H1 (cell line): ENCODE measurements around the gene USP1. TPM values are rescaled to one million over a fixed set of nuclear protein-coding genes. Genes with fewer than 3 reads are reported as not detected.
A peak's percentile ranks its signal among the peaks of the same experiment; 100 is the strongest.

Experiments
- CTCF ChIA-PET: fragments of 300-600 bp; sonication (Branson Sonifier 250); formaldehyde crosslinking; loops from one replicate; lab custom pipeline; 2021; ENCODE audit not compliant: partially characterized antibody; lab: Charles Lee
- POLR2A ChIA-PET: fragments of 300-600 bp; sonication (Branson Sonifier 250); formaldehyde crosslinking; loops from one replicate; lab custom pipeline; 2021; ENCODE audit warnings: inconsistent platforms; ENCODE audit not compliant: partially characterized antibody; lab: Charles Lee
- DNase-seq, 2 experiments: peaks; one replicate each; pipeline versions ENCODE4 v3.0.0 to v3.0.0-alpha.2; 2010 to 2022; ENCODE audit warnings: low spot score in 2 of 2, low read depth in 1 of 2, mixed read lengths in 1 of 2
- FAIRE-seq: peaks from 2 replicates; lab custom pipeline; 2011; peaks lifted over from hg19 to GRCh38; lab: Jason Lieb, UNC
- H2AFZ ChIP-seq: 2 replicates; pipeline ENCODE4 v1.8.1; 2012; ENCODE audit warnings: low read length, inconsistent platforms
- H2AK5ac ChIP-seq: 2 replicates; pipeline ENCODE4 v1.6.1; 2013; ENCODE audit warnings: low read depth, low read length
- H2BK120ac ChIP-seq: replicated peaks from 2 replicates; pipeline ENCODE3; 2013; ENCODE audit warnings: low read depth, low read length, inconsistent platforms
- H2BK12ac ChIP-seq: 2 replicates; pipeline ENCODE4 v1.6.1; 2013; ENCODE audit warnings: low read depth, low read length
- H2BK15ac ChIP-seq: 2 replicates; pipeline ENCODE4 v1.6.1; 2013; ENCODE audit warnings: low read length
- H2BK20ac ChIP-seq: 2 replicates; pipeline ENCODE4 v1.6.1; 2013; ENCODE audit warnings: low read length
- H2BK5ac ChIP-seq: 2 replicates; pipeline ENCODE4 v1.6.1; 2013; ENCODE audit warnings: low read depth, low read length
- H3K14ac ChIP-seq: 2 replicates; pipeline ENCODE4 v1.6.1; 2013; ENCODE audit warnings: inconsistent platforms; ENCODE audit not compliant: insufficient read length
- H3K18ac ChIP-seq: 2 replicates; pipeline ENCODE4 v1.6.1; 2013; ENCODE audit warnings: low read length; ENCODE audit errors: extremely low read depth
- H3K23ac ChIP-seq: 2 replicates; pipeline ENCODE4 v1.6.1; 2013; ENCODE audit warnings: inconsistent platforms; ENCODE audit not compliant: insufficient read length
- H3K23me2 ChIP-seq: 2 replicates; pipeline ENCODE4 v1.6.1; 2013; ENCODE audit warnings: low read depth, low read length
- H3K27ac ChIP-seq: 2 replicates; pipeline ENCODE4 v1.6.1; 2011; ENCODE audit warnings: low read depth, low read length, inconsistent platforms
- H3K27me3 ChIP-seq, 4 experiments: replicated peaks in 1 of 4; 1 replicate in 1 of 4; 2 replicates in 3 of 4; pipeline versions ENCODE4 v1.6.1 to v1.8.1; 2011 to 2013; ENCODE audit warnings: low read length in 3 of 4, mild to moderate bottlenecking in 3 of 4, inconsistent platforms in 2 of 4, mixed read lengths in 2 of 4, moderate library complexity in 1 of 4; ENCODE audit not compliant: control insufficient read depth in 3 of 4, insufficient read depth in 3 of 4; ENCODE audit errors: extremely low read depth in 1 of 4
- H3K36me3 ChIP-seq, 4 experiments: 2 replicates each; pipeline versions ENCODE4 v1.6.1 to v1.8.1; 2011 to 2013; ENCODE audit warnings: mild to moderate bottlenecking in 4 of 4, low read length in 3 of 4, moderate library complexity in 2 of 4, control low read depth in 1 of 4, inconsistent platforms in 1 of 4; ENCODE audit not compliant: insufficient read depth in 4 of 4, control insufficient read depth in 2 of 4
- H3K4ac ChIP-seq: replicated peaks from 2 replicates; pipeline ENCODE3; 2013; ENCODE audit warnings: low read length, low read depth, mixed read lengths, inconsistent platforms; ENCODE audit not compliant: insufficient read length
- H3K4me1 ChIP-seq, 4 experiments: replicated peaks in 1 of 4; 1 replicate in 1 of 4; 2 replicates in 3 of 4; pipeline versions ENCODE4 v1.6.1 to v1.8.1; 2011 to 2013; ENCODE audit warnings: low read length in 3 of 4, inconsistent platforms in 2 of 4, mixed read lengths in 1 of 4; ENCODE audit not compliant: insufficient read depth in 4 of 4, control insufficient read depth in 3 of 4
- H3K4me2 ChIP-seq, 2 experiments: 2 replicates each; pipeline versions ENCODE4 v1.6.1 to v1.8.1; 2011 to 2013; ENCODE audit warnings: low read depth in 2 of 2, low read length in 2 of 2, control low read depth in 1 of 2, inconsistent platforms in 1 of 2, mild to moderate bottlenecking in 1 of 2; ENCODE audit not compliant: insufficient read depth in 1 of 2
- H3K4me3 ChIP-seq, 4 experiments: fragments of 200-600, 300-600 bp in 1 of 4; sonication (generic), shearing (Covaris generic), sonication (Bioruptor Twin) in 1 of 4; 2 replicates each; pipeline versions ENCODE4 v1.5.1 to v1.8.1; 2011 to 2016; ENCODE audit warnings: low read length in 4 of 4, low read depth in 3 of 4, control low read depth in 2 of 4, inconsistent platforms in 2 of 4, mild to moderate bottlenecking in 2 of 4, mixed read lengths in 1 of 4, moderate library complexity in 1 of 4; ENCODE audit not compliant: insufficient read depth in 2 of 4; ENCODE audit errors: extremely low read depth in 1 of 4
- H3K56ac ChIP-seq: replicated peaks from 2 replicates; pipeline ENCODE3; 2013; ENCODE audit warnings: low read depth, mild to moderate bottlenecking, mixed read lengths, low read length, inconsistent platforms; ENCODE audit not compliant: insufficient read length
- H3K79me1 ChIP-seq: 2 replicates; pipeline ENCODE4 v1.6.1; 2013; ENCODE audit warnings: low read depth, low read length, control low read depth
- H3K79me2 ChIP-seq, 2 experiments: 2 replicates each; pipeline versions ENCODE4 v1.6.1 to v1.8.1; 2012 to 2013; ENCODE audit warnings: low read length in 2 of 2, mild to moderate bottlenecking in 2 of 2, inconsistent platforms in 1 of 2; ENCODE audit not compliant: insufficient read depth in 2 of 2, control insufficient read depth in 1 of 2
- H3K9ac ChIP-seq, 4 experiments: replicated peaks in 1 of 4; 1 replicate in 1 of 4; 2 replicates in 3 of 4; pipeline versions ENCODE4 v1.6.1 to v1.8.1; 2011 to 2013; ENCODE audit warnings: low read depth in 3 of 4, low read length in 3 of 4, control low read depth in 2 of 4, mild to moderate bottlenecking in 2 of 4, moderate library complexity in 2 of 4, inconsistent platforms in 1 of 4; ENCODE audit errors: extremely low read depth in 1 of 4
- H3K9me3 ChIP-seq, 2 experiments: 2 replicates each; pipeline versions ENCODE4 v1.6.1 to v1.8.1; 2012 to 2013; ENCODE audit warnings: mild to moderate bottlenecking in 2 of 2, moderate library complexity in 2 of 2, control low read depth in 1 of 2, inconsistent platforms in 1 of 2, low read depth in 1 of 2, low read length in 1 of 2, mixed read lengths in 1 of 2; ENCODE audit not compliant: insufficient read depth in 2 of 2
- H4K20me1 ChIP-seq, 2 experiments: replicated peaks in 1 of 2; 2 replicates each; pipeline versions ENCODE3 to v1.8.1; 2011 to 2013; ENCODE audit warnings: inconsistent platforms in 2 of 2, low read length in 2 of 2, mild to moderate bottlenecking in 1 of 2; ENCODE audit not compliant: insufficient read depth in 2 of 2, control insufficient read depth in 1 of 2
- H4K5ac ChIP-seq: 2 replicates; pipeline ENCODE4 v1.6.1; 2013; ENCODE audit warnings: low read length, low read depth, mixed read lengths, inconsistent platforms; ENCODE audit not compliant: insufficient read length
- H4K8ac ChIP-seq: 2 replicates; pipeline ENCODE4 v1.8.0; 2013; ENCODE audit warnings: mild to moderate bottlenecking, moderate library complexity, low read length, inconsistent platforms; ENCODE audit not compliant: insufficient read depth; ENCODE audit errors: extremely low read depth
- H4K91ac ChIP-seq: replicated peaks from 2 replicates; pipeline ENCODE3; 2013; ENCODE audit warnings: low read length, mixed read lengths, inconsistent platforms; ENCODE audit not compliant: insufficient read length
- BRCA1 ChIP-seq: IDR thresholded peaks from 2 replicates; pipeline ENCODE4 v1.6.1; 2012; ENCODE audit warnings: low read depth, low read length, improper control_type of control experiment
- CTBP2 ChIP-seq: IDR thresholded peaks from 2 replicates; pipeline ENCODE4 v1.7.0; 2011; ENCODE audit warnings: borderline replicate concordance, mild to moderate bottlenecking, moderate library complexity, mixed read lengths, low read length; ENCODE audit not compliant: insufficient read depth, insufficient read length
- HDAC6 ChIP-seq: IDR thresholded peaks from one replicate; pipeline ENCODE4 v1.7.1; 2012; ENCODE audit warnings: low read depth, mild to moderate bottlenecking, inconsistent platforms, low read length, moderate library complexity
- NANOG ChIP-seq: IDR thresholded peaks from 2 replicates; pipeline ENCODE4 v1.6.1; 2011; ENCODE audit warnings: low read length, low read depth, mild to moderate bottlenecking, inconsistent platforms; ENCODE audit not compliant: insufficient read depth, poor library complexity, severe bottlenecking
- POU5F1 ChIP-seq: IDR thresholded peaks from 2 replicates; pipeline ENCODE4 v1.6.1; 2011; ENCODE audit warnings: low read depth, mild to moderate bottlenecking, low read length, moderate library complexity
- RBBP5 ChIP-seq: IDR thresholded peaks from 2 replicates; pipeline ENCODE4 v1.7.1; 2012; ENCODE audit warnings: low read depth, mild to moderate bottlenecking, inconsistent platforms, low read length, moderate library complexity, borderline replicate concordance
- ZNF274 ChIP-seq: IDR thresholded peaks from 2 replicates; pipeline ENCODE4 v1.7.0; 2012; ENCODE audit warnings: low read length, borderline replicate concordance; ENCODE audit errors: extremely low read depth
- WGBS, 2 experiments: shearing (Covaris generic) in 1 of 2; methylation state at CpG; one replicate each; pipeline versions ENCODE4 v1.1.6 to v1.1.7; 2013 to 2015; ENCODE audit warnings: low lambda C conversion rate in 2 of 2, mixed read lengths in 2 of 2, inconsistent platforms in 1 of 2, low coverage in 1 of 2, missing lambda C conversion rate in 1 of 2; ENCODE audit not compliant: insufficient replicate concordance in 2 of 2, insufficient coverage in 1 of 2, insufficient read length in 1 of 2; ENCODE audit errors: extremely low coverage in 1 of 2, missing lambda C conversion rate in 1 of 2; 5-methylcytosine and 5-hydroxymethylcytosine counted together
- polyA plus RNA-seq, 7 experiments: library from polyadenylated mRNA; depleted of rRNA in 3 of 7; stranded (reverse) in 5 of 7; unstranded in 2 of 7; fragments of >200 nt in 5 of 7; fragments of 200-250 nt in 2 of 7; gene quantifications; 1 replicate in 5 of 7; 2 replicates in 1 of 7; 4 replicates in 1 of 7; pipeline versions ENCODE4 v1.2.1 to v1.2.3, GENCODE V29; 2011 to 2013; ENCODE audit warnings: missing spikeins in 2 of 7, mixed read lengths in 2 of 7
- total RNA-seq: library from RNA; stranded (reverse); fragmentation: NEBNext Ultra II Directional; extraction: Animal tissue kit (Norgen Biotek cat#: 25700); gene quantifications from 2 replicates; pipeline ENCODE4 v1.2.1, GENCODE V29; 2021

USP1 gene
- total and polyA plus RNA-seq, 2 of the 8 experiments (the other 6 are each of a cell fraction or from before 2014, with no cell fraction given): 9.1 to 49.6 TPM

DNA sequence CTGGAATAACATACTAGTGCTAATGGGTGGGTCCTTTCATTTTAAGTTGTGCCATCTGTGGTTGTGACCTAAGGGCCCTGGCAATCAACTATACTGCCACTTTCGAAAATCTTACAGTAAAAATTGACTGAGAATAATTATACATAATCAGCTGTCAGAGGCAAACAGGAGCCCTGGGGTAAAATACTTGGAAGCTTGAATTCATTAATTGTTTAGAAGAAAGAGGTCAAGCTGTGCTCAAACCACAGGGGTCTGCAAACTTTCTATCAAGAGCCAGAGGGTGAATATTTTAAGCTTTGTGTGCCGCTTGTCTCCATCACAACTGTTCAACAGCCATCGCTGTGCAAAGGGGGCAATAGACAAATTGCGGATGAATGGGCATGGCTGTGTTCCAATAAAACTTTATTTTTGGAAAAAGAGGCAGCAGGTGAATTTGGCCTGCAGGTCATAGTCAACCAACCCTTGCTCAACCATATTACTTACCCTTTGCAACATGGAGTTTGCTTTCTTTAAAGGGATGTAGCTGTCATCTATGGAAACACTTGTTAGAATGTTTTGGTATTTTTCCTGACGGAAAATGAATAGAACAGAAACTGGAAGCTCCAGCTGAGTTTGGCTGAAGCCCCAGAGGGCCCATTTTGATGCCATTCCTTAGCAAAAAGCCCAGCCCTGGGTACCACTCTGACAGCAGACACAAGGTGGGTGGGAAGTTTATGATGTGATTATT is 35.7 kb upstream of the USP1 start:
- no peaks in the 10 kb centered on the region for H3K23me2 ChIP-seq
- H3K56ac ChIP-seq: no peak overlapping the region
- no peaks in the 10 kb centered on the region for H3K79me1 ChIP-seq
- H2AK5ac ChIP-seq: no peak overlapping the region
- TF ChIP-seq HDAC6 (no peak), RBBP5 (no peak), ZNF274 (no peak), BRCA1 (no peak), NANOG (peak; percentile 78), POU5F1 (no peak), CTBP2 (no peak)
- no peak overlapping the region for H2BK5ac ChIP-seq
- H3K4ac ChIP-seq: no peak overlapping the region
- no peak overlapping the region for H2BK15ac ChIP-seq
- no peaks in the 10 kb centered on the region for H3K79me2 ChIP-seq
- no peak overlapping the region for H2BK120ac ChIP-seq
- POLR2A ChIA-PET: interaction anchor here (0.7 to 1.5 kb wide), 5 partner anchors 35 to 1027 kb away, joined by 3 to 5 read pairs (median 4); partner anchors contain the start of gene USP1
- H4K20me1 ChIP-seq: no peaks in the 10 kb centered on the region
- H3K9ac ChIP-seq: no peak overlapping the region
- no peak overlapping the region for H3K14ac ChIP-seq
- CTCF ChIA-PET: interaction anchor here (0.8 to 15.5 kb wide), 7 partner anchors 9 to 505 kb away, joined by 3 to 191 read pairs (median 5); no protein-coding TSS in a partner anchor
- H4K91ac ChIP-seq: no peak overlapping the region
- no peaks in the 10 kb centered on the region for H3K9me3 ChIP-seq
- H3K4me2 ChIP-seq: peak overlapping the region in 1 of 2 experiments; percentile 30; a peak in 1 of 4 replicates
- 0 out of 7 replicates have a peak, but pooled peaks cover 0 to 3% (median 0%) of the 10 kb centered on the region in 4 experiments for H3K27me3 ChIP-seq
- no peak overlapping the region for H2BK20ac ChIP-seq
- FAIRE-seq: no peak
- no peaks in the 10 kb centered on the region for H3K36me3 ChIP-seq
- no peak overlapping the region for H2AFZ ChIP-seq
- H2BK12ac ChIP-seq: no peak overlapping the region
- no peak overlapping the region for H4K8ac ChIP-seq
- H3K27ac ChIP-seq: no peak overlapping the region
- H3K18ac ChIP-seq: no peak overlapping the region
- H3K4me1 ChIP-seq: peaks cover 0 to 13% (median 7%) of the 10 kb centered on the region in 4 experiments; a peak in 3 of 7 replicates
- DNase-seq: no peak
- WGBS, 2 experiments: 46% methylated on average over 5 of the region's 5 CpGs; no CpG with 5 or more reads in 1 of the 2 experiments
- no peak overlapping the region for H4K5ac ChIP-seq
- H3K4me3 ChIP-seq: no peak overlapping the region
- H3K23ac ChIP-seq: no peak overlapping the region
